ENCODE results near the gene RS1. TPM values are rescaled to one million over a fixed set of nuclear protein-coding genes. Genes with fewer than 3 reads are reported as not detected.

RS1 gene
- polyA plus RNA-seq, 2 of the 4 experiments (the other 2 are of a cell fraction), result not detected

GRCh38 chrX:18624599-18624998 is 47.3 kb downstream of the RS1 start (continued):
- TF ChIP-seq, protein P1, sequence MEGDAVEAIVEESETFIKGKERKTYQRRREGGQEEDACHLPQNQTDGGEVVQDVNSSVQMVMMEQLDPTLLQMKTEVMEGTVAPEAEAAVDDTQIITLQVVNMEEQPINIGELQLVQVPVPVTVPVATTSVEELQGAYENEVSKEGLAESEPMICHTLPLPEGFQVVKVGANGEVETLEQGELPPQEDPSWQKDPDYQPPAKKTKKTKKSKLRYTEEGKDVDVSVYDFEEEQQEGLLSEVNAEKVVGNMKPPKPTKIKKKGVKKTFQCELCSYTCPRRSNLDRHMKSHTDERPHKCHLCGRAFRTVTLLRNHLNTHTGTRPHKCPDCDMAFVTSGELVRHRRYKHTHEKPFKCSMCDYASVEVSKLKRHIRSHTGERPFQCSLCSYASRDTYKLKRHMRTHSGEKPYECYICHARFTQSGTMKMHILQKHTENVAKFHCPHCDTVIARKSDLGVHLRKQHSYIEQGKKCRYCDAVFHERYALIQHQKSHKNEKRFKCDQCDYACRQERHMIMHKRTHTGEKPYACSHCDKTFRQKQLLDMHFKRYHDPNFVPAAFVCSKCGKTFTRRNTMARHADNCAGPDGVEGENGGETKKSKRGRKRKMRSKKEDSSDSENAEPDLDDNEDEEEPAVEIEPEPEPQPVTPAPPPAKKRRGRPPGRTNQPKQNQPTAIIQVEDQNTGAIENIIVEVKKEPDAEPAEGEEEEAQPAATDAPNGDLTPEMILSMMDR (IDR thresholded peaks at IDR 0.05), result no peak
- TF ChIP-seq TFCP2L1 (CRISPR knock-in tag; IDR thresholded peaks at IDR 0.05) (no peak), ZSCAN20 (CRISPR knock-in tag; IDR thresholded peaks at IDR 0.05) (no peak), RARB (CRISPR knock-in tag; IDR thresholded peaks at IDR 0.05) (no peak), ZFP36 (IDR thresholded peaks at IDR 0.05; ENCODE audit: borderline replicate concordance, partially characterized antibody) (no peak)
- TF ChIP-seq, protein P2, sequence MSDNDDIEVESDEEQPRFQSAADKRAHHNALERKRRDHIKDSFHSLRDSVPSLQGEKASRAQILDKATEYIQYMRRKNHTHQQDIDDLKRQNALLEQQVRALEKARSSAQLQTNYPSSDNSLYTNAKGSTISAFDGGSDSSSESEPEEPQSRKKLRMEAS (IDR thresholded peaks at IDR 0.05), result no peak

DNA sequence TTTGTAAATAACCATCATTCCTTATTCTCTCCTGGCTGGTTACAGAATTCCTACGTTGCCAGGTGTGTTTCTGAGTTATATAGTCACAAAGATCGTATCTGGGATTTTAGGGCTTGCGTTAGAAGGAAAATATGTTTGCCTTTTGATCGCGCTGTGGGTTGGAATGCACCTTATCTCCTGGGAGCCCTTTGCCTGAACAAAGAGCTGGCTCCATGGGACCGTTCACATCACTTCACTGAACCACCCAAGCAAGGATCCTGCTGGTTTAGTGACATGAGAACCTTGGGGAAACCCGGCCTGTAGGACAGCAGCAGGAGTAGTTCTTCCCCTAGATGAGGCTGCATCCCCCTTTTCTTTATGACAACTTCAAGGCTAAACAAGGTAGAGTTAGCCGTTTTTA is 51.6 kb downstream of the RS1 start:
- no peak overlapping the region for H3K4me3 ChIP-seq
- H3K9me3 ChIP-seq, result no peaks in the 10 kb centered on the region
- H3K4me1 ChIP-seq, result peaks cover 20% of the 10 kb centered on the region
- no peak overlapping the region for H3K4me2 ChIP-seq
- DNase-seq (ENCODE audit: low read depth in 1 of 2, low spot score in 1 of 2), result no peak
- no peak for TF ChIP-seq EHMT2 (IDR thresholded peaks at IDR 0.05; ENCODE audit: low read depth)
- no peak for TF ChIP-seq HOXA7 (CRISPR knock-in tag; IDR thresholded peaks at IDR 0.05)
- no peak for TF ChIP-seq HOXB5 (CRISPR knock-in tag; IDR thresholded peaks at IDR 0.05)
- no peak for TF ChIP-seq JUNB (IDR thresholded peaks at IDR 0.05)
- TF ChIP-seq NR3C1 (IDR thresholded peaks at IDR 0.05), result no peak
- no peak for TF ChIP-seq GATA3 (IDR thresholded peaks at IDR 0.05; ENCODE audit: borderline replicate concordance)
- no peak for TF ChIP-seq SREBF2 (IDR thresholded peaks at IDR 0.05)
- TF ChIP-seq CHD2 (IDR thresholded peaks at IDR 0.05; ENCODE audit: low read length, partially characterized antibody), result no peak
- TF ChIP-seq MAFK (IDR thresholded peaks at IDR 0.05; ENCODE audit: partially characterized antibody), result no peak
- TF ChIP-seq ZC3H11A (IDR thresholded peaks at IDR 0.05), result no peak
- TF ChIP-seq FOXS1 (CRISPR knock-in tag; IDR thresholded peaks at IDR 0.05), result no peak
- TF ChIP-seq HES2 (IDR thresholded peaks at IDR 0.05), result no peak
- ChIA-PET CTCF (no interaction called here), POLR2A (no interaction called here)
- no peak overlapping the region for H3K27ac ChIP-seq
- ATAC-seq, result no peak
- FAIRE-seq, result peak; percentile 59
- WGBS (ENCODE audit: missing lambda C conversion rate), result 94% methylated on average over 8 of the region's 8 CpGs

- POLR2A ChIA-PET, result no interaction called here
- TF ChIP-seq CHD4 (IDR thresholded peaks at IDR 0.05; ENCODE audit: borderline replicate concordance) (no peak), EP300 (IDR thresholded peaks at IDR 0.05) (no peak), JUN (IDR thresholded peaks at IDR 0.05) (no peak)
- Histone ChIP-seq H3K9me3 (no peaks in the 10 kb centered on the region), H3K4me2 (no peak overlapping the region), H3K27ac (no peak overlapping the region), H3K4me1 (peaks cover 20% of the 10 kb centered on the region), H3K4me3 (no peak overlapping the region)
- no peak for FAIRE-seq
- CTCF ChIA-PET, result interaction anchor here (0.7 kb wide), 1 partner anchor 209 kb away, joined by 3 read pairs; no protein-coding TSS in a partner anchor
- DNase-seq (ENCODE audit: low read depth in 1 of 2, low spot score in 1 of 2), result no peak
- ATAC-seq, result no peak
- 91% methylated on average over 2 of the region's 2 CpGs for WGBS (ENCODE audit: missing lambda C conversion rate)
Measured at GRCh38 chrX:18619288-18619687, 52.6 kb downstream of the RS1 start.

- H3K9me3 ChIP-seq, result no peaks in the 10 kb centered on the region
- H3K4me2 ChIP-seq, result peak overlapping the region; percentile 61
- CTCF ChIA-PET, result interaction anchor here (1.1 to 1.9 kb wide), 4 partner anchors 44 to 400 kb away, joined by 4 to 7 read pairs (median 4); no protein-coding TSS in a partner anchor
- peak overlapping the region; percentile 55 to 80; a peak in 5 of 6 replicates for H3K27ac ChIP-seq
- H3K4me3 ChIP-seq, result no peak overlapping the region
- WGBS (ENCODE audit: missing lambda C conversion rate), result 8% methylated on average over 5 of the region's 5 CpGs
- peaks cover 20% of the 10 kb centered on the region for H3K4me1 ChIP-seq
- TF ChIP-seq, protein P3, sequence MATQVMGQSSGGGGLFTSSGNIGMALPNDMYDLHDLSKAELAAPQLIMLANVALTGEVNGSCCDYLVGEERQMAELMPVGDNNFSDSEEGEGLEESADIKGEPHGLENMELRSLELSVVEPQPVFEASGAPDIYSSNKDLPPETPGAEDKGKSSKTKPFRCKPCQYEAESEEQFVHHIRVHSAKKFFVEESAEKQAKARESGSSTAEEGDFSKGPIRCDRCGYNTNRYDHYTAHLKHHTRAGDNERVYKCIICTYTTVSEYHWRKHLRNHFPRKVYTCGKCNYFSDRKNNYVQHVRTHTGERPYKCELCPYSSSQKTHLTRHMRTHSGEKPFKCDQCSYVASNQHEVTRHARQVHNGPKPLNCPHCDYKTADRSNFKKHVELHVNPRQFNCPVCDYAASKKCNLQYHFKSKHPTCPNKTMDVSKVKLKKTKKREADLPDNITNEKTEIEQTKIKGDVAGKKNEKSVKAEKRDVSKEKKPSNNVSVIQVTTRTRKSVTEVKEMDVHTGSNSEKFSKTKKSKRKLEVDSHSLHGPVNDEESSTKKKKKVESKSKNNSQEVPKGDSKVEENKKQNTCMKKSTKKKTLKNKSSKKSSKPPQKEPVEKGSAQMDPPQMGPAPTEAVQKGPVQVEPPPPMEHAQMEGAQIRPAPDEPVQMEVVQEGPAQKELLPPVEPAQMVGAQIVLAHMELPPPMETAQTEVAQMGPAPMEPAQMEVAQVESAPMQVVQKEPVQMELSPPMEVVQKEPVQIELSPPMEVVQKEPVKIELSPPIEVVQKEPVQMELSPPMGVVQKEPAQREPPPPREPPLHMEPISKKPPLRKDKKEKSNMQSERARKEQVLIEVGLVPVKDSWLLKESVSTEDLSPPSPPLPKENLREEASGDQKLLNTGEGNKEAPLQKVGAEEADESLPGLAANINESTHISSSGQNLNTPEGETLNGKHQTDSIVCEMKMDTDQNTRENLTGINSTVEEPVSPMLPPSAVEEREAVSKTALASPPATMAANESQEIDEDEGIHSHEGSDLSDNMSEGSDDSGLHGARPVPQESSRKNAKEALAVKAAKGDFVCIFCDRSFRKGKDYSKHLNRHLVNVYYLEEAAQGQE (IDR thresholded peaks at IDR 0.05), result no peak
- TF ChIP-seq ZFP36 (IDR thresholded peaks at IDR 0.05; ENCODE audit: borderline replicate concordance, partially characterized antibody) (no peak), RAD21 (conservative IDR thresholded peaks at IDR 0.05 in 1 of 2, IDR thresholded peaks at IDR 0.05 in 1 of 2) (0 out of 5 replicates have a peak, but pooled peaks have one; percentile 1 to 14), FOSL2 (IDR thresholded peaks at IDR 0.05) (no peak), FOSL2 (CRISPR knock-in tag; IDR thresholded peaks at IDR 0.05) (peak; percentile 48)
- DNase-seq (ENCODE audit: low read depth in 1 of 2, low spot score in 1 of 2), result peak; percentile 27 to 75
- peak; percentile 89 for FAIRE-seq
- POLR2A ChIA-PET, result interaction anchor here (0.9 kb wide), 1 partner anchor 192 kb away, joined by 4 read pairs; the partner anchor contains the start of gene CDKL5
- peak; percentile 91 to 95 for ATAC-seq
Measured at GRCh38 chrX:18617407-18617750, 54.5 kb downstream of the RS1 start.
